Measurements from ENCODE around the gene GPR137.

The GPR137 gene

GRCh38 chr11:64249563-64250414, 35.9 kb upstream of the GPR137 start:
- no peak for DNase-seq

- no peak for DNase-seq
Measured at GRCh38 chr11:64250415-64251015, 35.1 kb upstream of the GPR137 start.

GRCh38 chr11:64251016-64251752, 34.5 kb upstream of the GPR137 start, which contains the start of gene PLCB3:
Gene PLCB3 (plus strand): TSS chr11:64251530. CDS start chr11:64251650, 120 bp downstream.
- DNase-seq, result peak; percentile 62

- DNase-seq, result no peak
Measured at GRCh38 chr11:64251753-64252002, 34.0 kb upstream of the GPR137 start.

GRCh38 chr11:64252003-64252872, 33.4 kb upstream of the GPR137 start:
- DNase-seq, result no peak

- DNase-seq, result no peak
Measured at GRCh38 chr11:64253043-64253442, 32.6 kb upstream of the GPR137 start.

GRCh38 chr11:64253481-64253880, 32.2 kb upstream of the GPR137 start:
- no peak for DNase-seq

GRCh38 chr11:64254326-64254725, 31.3 kb upstream of the GPR137 start:
- DNase-seq, result no peak

GRCh38 chr11:64255135-64256128, 30.2 kb upstream of the GPR137 start:
- DNase-seq, result no peak

GRCh38 chr11:64256300-64256699, 29.3 kb upstream of the GPR137 start:
- no peak for DNase-seq

GRCh38 chr11:64258356-64258755, 27.3 kb upstream of the GPR137 start:
- no peak for DNase-seq

- DNase-seq, result no peak
Measured at GRCh38 chr11:64258946-64259532, 26.6 kb upstream of the GPR137 start.

- DNase-seq, result no peak
Measured at GRCh38 chr11:64259533-64260067, 26.0 kb upstream of the GPR137 start.

- DNase-seq, result no peak
Measured at GRCh38 chr11:64260147-64260708, 25.4 kb upstream of the GPR137 start.

GRCh38 chr11:64261556-64262080, 24.0 kb upstream of the GPR137 start:
- DNase-seq, result no peak

- DNase-seq, result no peak
Measured at GRCh38 chr11:64262271-64263002, 23.2 kb upstream of the GPR137 start.

GRCh38 chr11:64263021-64263946, 22.4 kb upstream of the GPR137 start:
- no peak for DNase-seq

- no peak for DNase-seq
Measured at GRCh38 chr11:64263947-64264317, 21.7 kb upstream of the GPR137 start.

Data from activated CD4-positive, alpha-beta T cell treated with anti-CD3 and anti-CD28 coated beads, Interleukin-2, amount 50 U/mL, for 1 hour (primary cell).